Smooth muscle cell of the pulmonary artery (primary cell): ENCODE measurements around the gene SUMO3. TPM values are rescaled to one million over a fixed set of nuclear protein-coding genes. Genes with fewer than 3 reads are reported as not detected.

Experiments used
- total RNA-seq: library from RNA; depleted of rRNA; stranded (reverse); fragments of >200 nt; gene quantifications from 2 replicates; pipeline ENCODE4 v1.2.3, GENCODE V29; 2014

SUMO3 gene
- total RNA-seq = 66.2 and 77.2 TPM in 2 replicates

GRCh38 chr21:44817914-44818639, at the start of gene SUMO3:
SUMO3 (minus strand) TSS chr21:44818062; CDS start chr21:44817968, 94 bp downstream.

DNA sequence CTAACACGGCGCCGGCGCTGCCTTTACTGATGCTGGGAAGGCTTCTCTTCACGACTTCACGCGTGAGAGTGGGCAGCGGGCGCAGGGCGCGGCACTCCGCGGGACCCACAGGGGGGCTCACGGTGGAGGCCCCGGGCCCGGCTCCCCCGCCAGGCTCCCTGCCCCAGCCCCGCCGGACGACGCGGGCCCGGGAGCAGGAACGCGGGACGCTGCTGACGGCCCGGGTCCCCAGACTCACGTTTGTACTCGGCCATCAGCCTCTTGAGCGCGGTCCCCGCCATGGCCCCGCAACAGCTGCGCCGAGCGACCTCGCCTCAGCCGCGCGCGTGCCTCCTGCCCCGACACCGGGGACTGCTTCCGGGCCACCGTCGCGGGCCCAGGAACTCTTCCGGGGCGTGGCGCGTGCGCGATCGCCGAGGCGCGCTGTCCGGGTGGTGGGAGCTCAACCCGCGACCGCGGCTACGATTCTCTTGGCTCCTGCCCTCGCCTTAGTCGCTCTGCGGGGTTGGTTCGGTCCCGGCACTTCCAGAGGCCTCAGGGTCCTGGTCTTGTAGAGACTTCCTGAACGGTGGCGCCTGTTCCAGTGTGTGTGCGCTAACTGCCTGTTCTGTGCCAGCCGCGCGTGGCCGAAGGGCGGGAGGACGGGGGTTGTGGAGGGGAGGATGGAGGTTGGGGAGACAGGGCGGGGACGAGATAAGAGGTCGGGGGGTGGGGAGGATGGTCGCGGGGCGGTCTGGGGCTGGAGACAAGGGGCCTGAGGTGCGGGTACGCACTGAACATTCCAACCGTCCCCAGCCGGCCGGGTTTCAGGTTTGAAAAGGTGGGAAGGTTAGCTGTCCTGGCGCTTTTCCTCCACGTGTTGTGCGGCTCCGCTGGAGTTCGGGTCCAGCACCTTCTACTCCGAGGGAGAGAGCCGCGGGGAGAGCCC, 16.1 kb downstream of the SUMO3 start, which contains the start of gene UBE2G2:
Gene UBE2G2, minus strand, starts transcription at position 353 of the 928 bp plus-strand sequence. Its CDS starts 72 bp downstream, at position 281.

Other genes with a start within 250 kb of the SUMO3 start
- not detected in 2 replicates for gene KRTAP10-4, start 244.3 kb downstream of the SUMO3 start, total RNA-seq
- not detected in 2 replicates for gene KRTAP10-5, start 237.5 kb downstream of the SUMO3 start, total RNA-seq
- gene KRTAP10-6, start 225.6 kb downstream of the SUMO3 start, total RNA-seq = not detected in 2 replicates
- gene KRTAP10-7, start 217.5 kb downstream of the SUMO3 start, total RNA-seq = not detected in 2 replicates
- not detected in 2 replicates for gene KRTAP10-8, start 206.0 kb downstream of the SUMO3 start, total RNA-seq
- gene KRTAP10-9, start 191.0 kb downstream of the SUMO3 start, total RNA-seq = not detected in 2 replicates
- not detected in 2 replicates for gene KRTAP10-10, start 180.7 kb downstream of the SUMO3 start, total RNA-seq
- gene KRTAP10-11, start 171.6 kb downstream of the SUMO3 start, total RNA-seq = not detected in 2 replicates
- not detected in 2 replicates for gene KRTAP12-4, start 163.4 kb downstream of the SUMO3 start, total RNA-seq
- gene KRTAP12-3, start 160.1 kb downstream of the SUMO3 start, total RNA-seq = not detected in 2 replicates
- not detected in 2 replicates for gene KRTAP12-2, start 151.1 kb downstream of the SUMO3 start, total RNA-seq
- not detected in 2 replicates for gene KRTAP12-1, start 135.9 kb downstream of the SUMO3 start, total RNA-seq
- gene KRTAP10-12, start 120.9 kb downstream of the SUMO3 start, total RNA-seq = not detected in 2 replicates
- gene TSPEAR, start 106.5 kb downstream of the SUMO3 start, total RNA-seq = not detected in 2 replicates
- 88.7 and 102 TPM in 2 replicates for gene UBE2G2, start 16.2 kb downstream of the SUMO3 start, total RNA-seq
- 241 and 282 TPM in 2 replicates for gene PTTG1IP, start 55.6 kb upstream of the SUMO3 start, total RNA-seq
- 0.46 and 1.7 TPM in 2 replicates for gene ITGB2, start 102.8 kb upstream of the SUMO3 start, total RNA-seq
- gene SLX9, start 122.0 kb upstream of the SUMO3 start, total RNA-seq = 9.9 and 12.8 TPM in 2 replicates